HG02870 (cell line): ENCODE measurements around the gene NEK9.
"Not testable (repeated sequence)": the region's sequence is repeated elsewhere in the genome, so short reads cannot be mapped to it uniquely, and the experiment has no call there.

Experiments
- ATAC-seq: cut with Tn5 transposase; IDR thresholded peaks from one replicate; pipeline ENCODE4 v1.9.1; 2021; ENCODE audit warnings: mild to moderate bottlenecking, moderate library complexity; ENCODE audit not compliant: unreplicated experiment

NEK9 gene

GRCh38 chr14:75147423-75148071 lies 20.7 kb upstream of the NEK9 start:
- ATAC-seq: no peak

GRCh38 chr14:75144944-75145343 lies 18.1 kb upstream of the NEK9 start:
- ATAC-seq: no peak

GRCh38 chr14:75143761-75144527 lies 17.1 kb upstream of the NEK9 start:
- no peak for ATAC-seq

GRCh38 chr14:75142494-75142893 lies 15.6 kb upstream of the NEK9 start:
- no peak for ATAC-seq

- ATAC-seq: no peak
Observed at GRCh38 chr14:75141967-75142366, 15.1 kb upstream of the NEK9 start.

GRCh38 chr14:75141062-75141461 lies 14.2 kb upstream of the NEK9 start:
- no peak for ATAC-seq

GRCh38 chr14:75140620-75141019 lies 13.8 kb upstream of the NEK9 start:
- ATAC-seq: no peak

GRCh38 chr14:75139185-75139584 lies 12.3 kb upstream of the NEK9 start:
- ATAC-seq: no peak

GRCh38 chr14:75138492-75138891 lies 11.6 kb upstream of the NEK9 start:
- ATAC-seq: no peak

GRCh38 chr14:75134644-75135043 lies 7.8 kb upstream of the NEK9 start:
- ATAC-seq: no peak

GRCh38 chr14:75133597-75133996 lies 6.7 kb upstream of the NEK9 start:
- no peak for ATAC-seq

- ATAC-seq: no peak
Observed at GRCh38 chr14:75132382-75133086, 5.7 kb upstream of the NEK9 start.

- ATAC-seq: no peak
Observed at GRCh38 chr14:75128596-75128990, 1.7 kb upstream of the NEK9 start.

GRCh38 chr14:75127903-75128595 lies 1.2 kb upstream of the NEK9 start:
- ATAC-seq: no peak

GRCh38 chr14:75127474-75127820 lies 599 bp upstream of the NEK9 start:
- ATAC-seq: not testable (repeated sequence)

- ATAC-seq: no peak
Observed at GRCh38 chr14:75126121-75126544, 715 bp downstream of the NEK9 start.

- ATAC-seq: no peak
Observed at GRCh38 chr14:75125617-75126016, 1.2 kb downstream of the NEK9 start.

- ATAC-seq: no peak
Observed at GRCh38 chr14:75123991-75124390, 2.9 kb downstream of the NEK9 start.

GRCh38 chr14:75121552-75121951 lies 5.3 kb downstream of the NEK9 start:
- no peak for ATAC-seq

- ATAC-seq: no peak
Observed at GRCh38 chr14:75120541-75121291, 6.1 kb downstream of the NEK9 start.

- ATAC-seq: no peak
Observed at GRCh38 chr14:75119056-75119455, 7.8 kb downstream of the NEK9 start.
